Neural crest cell (in vitro differentiated cells): Measurements from ENCODE around the gene CYP27A1. TPM values are rescaled to one million over a fixed set of nuclear protein-coding genes. Genes with fewer than 3 reads are reported as not detected.

Experiments used
- DNase-seq: peaks from one replicate; pipeline ENCODE4 v3.0.0; 2021; ENCODE audit warnings: low read depth, mixed read lengths, low spot score
- H3K27ac Mint-ChIP-seq: one replicate; pipeline ENCODE4 v1.8.0; 2021; ENCODE audit warnings: mild to moderate bottlenecking, mixed read lengths; ENCODE audit not compliant: unreplicated experiment
- H3K27me3 Mint-ChIP-seq: 2 replicates; pipeline ENCODE4 v1.8.0; 2021; ENCODE audit warnings: low read depth, mild to moderate bottlenecking, mixed read lengths
- H3K36me3 Mint-ChIP-seq: 2 replicates; pipeline ENCODE4 v1.8.0; 2021; ENCODE audit warnings: low read depth, mild to moderate bottlenecking, mixed read lengths
- H3K4me1 Mint-ChIP-seq: 2 replicates; pipeline ENCODE4 v1.8.0; 2021; ENCODE audit warnings: mixed read lengths
- H3K4me3 Mint-ChIP-seq: one replicate; pipeline ENCODE4 v1.8.0; 2021; ENCODE audit warnings: mild to moderate bottlenecking, mixed read lengths
- H3K9me3 Mint-ChIP-seq: 2 replicates; pipeline ENCODE4 v1.8.0; 2021; ENCODE audit warnings: mixed read lengths
- CTCF ChIP-seq: fragments of 200-600 bp; sonication (generic); conservative IDR thresholded peaks from 2 replicates; pipeline ENCODE4 v1.5.0; 2021; ENCODE audit warnings: antibody characterized with exemption, mild to moderate bottlenecking
- total RNA-seq: library from RNA; stranded (reverse); gene quantifications from 2 replicates; pipeline ENCODE4 v1.2.1, GENCODE V29; 2021

CYP27A1 gene
- total RNA-seq, 1 donor from 2014 or later = 3.2 TPM

GRCh38 chr2:218798767-218799504, 17.0 kb downstream of the CYP27A1 start:
- no peak overlapping the region for H3K27ac Mint-ChIP-seq
- DNase-seq = no peak
- H3K4me1 Mint-ChIP-seq = no peaks in the 10 kb centered on the region
- H3K4me3 Mint-ChIP-seq = no peak overlapping the region
- no peaks in the 10 kb centered on the region for H3K36me3 Mint-ChIP-seq
- no peak for TF ChIP-seq CTCF
- peaks cover 4% of the 10 kb centered on the region for H3K27me3 Mint-ChIP-seq
- no peaks in the 10 kb centered on the region for H3K9me3 Mint-ChIP-seq

GRCh38 chr2:218799990-218800389, 18.0 kb downstream of the CYP27A1 start:
- peaks cover 6% of the 10 kb centered on the region for H3K4me1 Mint-ChIP-seq
- H3K4me3 Mint-ChIP-seq = no peak overlapping the region
- H3K9me3 Mint-ChIP-seq = no peaks in the 10 kb centered on the region
- peaks cover 4% of the 10 kb centered on the region for H3K27me3 Mint-ChIP-seq
- no peak for DNase-seq
- H3K27ac Mint-ChIP-seq = no peak overlapping the region
- TF ChIP-seq CTCF = no peak
- no peaks in the 10 kb centered on the region for H3K36me3 Mint-ChIP-seq

- Mint-ChIP-seq H3K27ac (no peak overlapping the region), H3K9me3 (peaks cover 3% of the 10 kb centered on the region), H3K4me3 (no peak overlapping the region), H3K4me1 (peaks cover 20% of the 10 kb centered on the region), H3K27me3 (peaks cover 4% of the 10 kb centered on the region), H3K36me3 (peaks cover 3% of the 10 kb centered on the region)
- TF ChIP-seq CTCF = no peak
- no peak for DNase-seq
Measured at GRCh38 chr2:218802386-218802994, 20.5 kb downstream of the CYP27A1 start.

GRCh38 chr2:218804817-218805216, 22.9 kb downstream of the CYP27A1 start:
- H3K27ac Mint-ChIP-seq = no peak overlapping the region
- H3K36me3 Mint-ChIP-seq = peaks cover 3% of the 10 kb centered on the region
- no peak for DNase-seq
- peaks cover 1% of the 10 kb centered on the region for H3K27me3 Mint-ChIP-seq
- peaks cover 20% of the 10 kb centered on the region for H3K4me1 Mint-ChIP-seq
- TF ChIP-seq CTCF = no peak
- H3K9me3 Mint-ChIP-seq = peaks cover 3% of the 10 kb centered on the region
- no peak overlapping the region for H3K4me3 Mint-ChIP-seq

GRCh38 chr2:218805627-218806026, 23.7 kb downstream of the CYP27A1 start:
- TF ChIP-seq CTCF = no peak
- no peak for DNase-seq
- peaks cover 20% of the 10 kb centered on the region for H3K4me1 Mint-ChIP-seq
- no peak overlapping the region for H3K4me3 Mint-ChIP-seq
- peaks cover 3% of the 10 kb centered on the region for H3K9me3 Mint-ChIP-seq
- H3K27me3 Mint-ChIP-seq = no peaks in the 10 kb centered on the region
- peaks cover 3% of the 10 kb centered on the region for H3K36me3 Mint-ChIP-seq
- peak overlapping the region; percentile 51 for H3K27ac Mint-ChIP-seq
